ENCODE measurements around the gene ZFAND6.

GRCh38 chr15:80095511-80095910 lies 36.0 kb downstream of the ZFAND6 start:
- TF ChIP-seq ESRRG (CRISPR knock-in tag; IDR thresholded peaks at IDR 0.05) (no peak), PATZ1 (CRISPR knock-in tag; IDR thresholded peaks at IDR 0.05; ENCODE audit: borderline replicate concordance) (no peak), ARNTL (CRISPR knock-in tag; IDR thresholded peaks at IDR 0.05; ENCODE audit: borderline replicate concordance, low read depth) (no peak), TSHZ2 (CRISPR knock-in tag; IDR thresholded peaks at IDR 0.05) (no peak), CREB5 (CRISPR knock-in tag; IDR thresholded peaks at IDR 0.05; ENCODE audit: low read depth) (no peak)

All from SK-N-SH treated with all-trans-retinoic acid at 6 μM for 48 hours (cell line).